Activated T-cell treated with anti-CD3 and anti-CD28 coated beads, Interleukin-2, amount 50 U/mL, for 72 hours (primary cell): ENCODE results near the gene MOB3B. TPM values are rescaled to one million over a fixed set of nuclear protein-coding genes. Genes with fewer than 3 reads are reported as not detected.
A peak's percentile ranks its signal among the peaks of the same experiment; 100 is the strongest.

Source experiments
- ATAC-seq, 2 donors: fragments of 150-1000 bp; cut with Tn5 transposase; replicated peaks in 1 of 2; 2 replicates each; pipeline ENCODE4 v1.10.0; 2021; ENCODE audit warnings: moderate library complexity in 2 of 2, mild to moderate bottlenecking in 1 of 2
- DNase-seq, 2 donors: peaks; one replicate each; pipeline ENCODE4 v3.0.0; 2021 to 2022; ENCODE audit warnings: mixed read lengths in 1 of 2
- H3K27ac Mint-ChIP-seq: one replicate; pipeline ENCODE4 v1.8.0; 2022; ENCODE audit warnings: mild to moderate bottlenecking, moderate library complexity, mixed read lengths
- H3K27me3 Mint-ChIP-seq: one replicate; pipeline ENCODE4 v1.8.0; 2022; ENCODE audit warnings: low read depth, mixed read lengths
- H3K36me3 Mint-ChIP-seq, 2 donors: one replicate each; pipeline ENCODE4 v1.8.0; 2022; ENCODE audit warnings: mixed read lengths in 2 of 2, mild to moderate bottlenecking in 1 of 2; ENCODE audit not compliant: insufficient read depth in 2 of 2
- H3K4me1 Mint-ChIP-seq: one replicate; pipeline ENCODE4 v1.8.0; 2022; ENCODE audit warnings: low read depth, mixed read lengths
- H3K4me3 Mint-ChIP-seq, 2 donors: one replicate each; pipeline ENCODE4 v1.8.0; 2022; ENCODE audit warnings: mild to moderate bottlenecking in 2 of 2, mixed read lengths in 2 of 2, moderate library complexity in 2 of 2
- H3K9me3 Mint-ChIP-seq, 2 donors: one replicate each; pipeline ENCODE4 v1.8.0; 2022; ENCODE audit warnings: mixed read lengths in 2 of 2
- total RNA-seq, 2 donors: library from RNA; stranded (reverse); gene quantifications; one replicate each; pipeline ENCODE4 v1.2.3, GENCODE V29; 2022

Gene MOB3B
- 1 to 10 TPM; 1.3 to 1.6 TPM for total RNA-seq

GRCh38 chr9:27529316-27530278 lies at the start of gene MOB3B:
Gene MOB3B (minus strand): TSS chr9:27529814. CDS start chr9:27455550, 74,264 bp downstream.
- Mint-ChIP-seq H3K4me1 (peaks cover 13% of the 10 kb centered on the region), H3K27ac (no peak within 1 kb of the TSS), H3K36me3 (no peaks in the 10 kb centered on the region), H3K4me3 (peak within 1 kb of the TSS; percentile 87 to 91), H3K9me3 (no peaks in the 10 kb centered on the region), H3K27me3 (peaks cover 22% of the 10 kb centered on the region)
- ATAC-seq = peak; percentile 86 to 88
- DNase-seq = peak; percentile 81 to 88

DNA sequence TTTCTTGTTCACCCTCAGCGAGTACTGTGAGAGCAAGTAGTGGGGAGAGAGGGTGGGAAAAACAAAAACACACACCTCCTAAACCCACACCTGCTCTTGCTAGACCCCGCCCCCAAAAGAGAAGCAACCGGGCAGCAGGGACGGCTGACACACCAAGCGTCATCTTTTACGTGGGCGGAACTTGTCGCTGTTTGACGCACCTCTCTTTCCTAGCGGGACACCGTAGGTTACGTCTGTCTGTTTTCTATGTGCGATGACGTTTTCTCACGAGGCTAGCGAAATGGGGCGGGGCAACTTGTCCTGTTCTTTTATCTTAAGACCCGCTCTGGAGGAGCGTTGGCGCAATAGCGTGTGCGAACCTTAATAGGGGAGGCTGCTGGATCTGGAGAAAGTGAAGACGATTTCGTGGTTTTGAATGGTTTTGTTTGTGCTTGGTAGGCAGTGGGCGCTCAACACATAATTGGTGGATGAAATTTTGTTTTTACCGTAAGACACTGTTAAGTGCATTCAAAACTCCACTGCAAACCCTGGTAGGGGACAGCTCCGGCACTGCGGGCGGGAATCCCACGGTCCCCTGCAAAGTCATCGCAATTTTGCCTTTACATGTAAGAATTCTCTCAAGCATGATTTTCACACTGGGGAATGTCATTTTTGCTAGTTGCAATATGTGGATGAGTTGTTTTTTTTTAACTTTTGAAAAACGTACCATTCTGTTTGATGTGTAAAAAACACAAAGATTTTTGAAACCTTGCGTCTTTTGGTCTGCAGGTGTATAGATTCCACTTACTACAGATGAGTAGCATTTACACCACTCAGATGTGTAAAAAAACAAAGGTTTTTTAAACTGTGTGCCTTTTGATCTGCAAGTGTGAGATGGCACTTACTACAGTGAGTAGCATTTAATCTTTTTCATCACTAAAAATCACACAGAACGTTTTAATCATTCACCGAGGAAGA lies 44.3 kb upstream of the MOB3B start:
- Mint-ChIP-seq H3K36me3 (peaks cover 11 to 13% of the 10 kb centered on the region in 2 donors), H3K4me1 (peaks cover 24% of the 10 kb centered on the region), H3K4me3 (peak overlapping the region; percentile 95 to 99), H3K9me3 (peaks cover 5 to 9% of the 10 kb centered on the region in 2 donors), H3K27me3 (no peaks in the 10 kb centered on the region), H3K27ac (peak overlapping the region; percentile 100)
- peak; percentile 78 to 83 for ATAC-seq
- DNase-seq = peak; percentile 94 to 97

DNA sequence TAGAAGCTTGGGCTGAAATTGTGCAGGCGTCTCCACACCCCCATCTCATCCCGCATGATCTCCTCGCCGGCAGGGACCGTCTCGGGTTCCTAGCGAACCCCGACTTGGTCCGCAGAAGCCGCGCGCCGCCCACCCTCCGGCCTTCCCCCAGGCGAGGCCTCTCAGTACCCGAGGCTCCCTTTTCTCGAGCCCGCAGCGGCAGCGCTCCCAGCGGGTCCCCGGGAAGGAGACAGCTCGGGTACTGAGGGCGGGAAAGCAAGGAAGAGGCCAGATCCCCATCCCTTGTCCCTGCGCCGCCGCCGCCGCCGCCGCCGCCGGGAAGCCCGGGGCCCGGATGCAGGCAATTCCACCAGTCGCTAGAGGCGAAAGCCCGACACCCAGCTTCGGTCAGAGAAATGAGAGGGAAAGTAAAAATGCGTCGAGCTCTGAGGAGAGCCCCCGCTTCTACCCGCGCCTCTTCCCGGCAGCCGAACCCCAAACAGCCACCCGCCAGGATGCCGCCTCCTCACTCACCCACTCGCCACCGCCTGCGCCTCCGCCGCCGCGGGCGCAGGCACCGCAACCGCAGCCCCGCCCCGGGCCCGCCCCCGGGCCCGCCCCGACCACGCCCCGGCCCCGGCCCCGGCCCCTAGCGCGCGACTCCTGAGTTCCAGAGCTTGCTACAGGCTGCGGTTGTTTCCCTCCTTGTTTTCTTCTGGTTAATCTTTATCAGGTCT lies 43.5 kb upstream of the MOB3B start, which contains the start of gene C9orf72:
C9orf72 (minus strand) TSS at position 564 of the 716 bp plus-strand sequence. CDS start 6,361 bp downstream, outside the sequence.
- Mint-ChIP-seq H3K4me1 (peaks cover 24% of the 10 kb centered on the region), H3K36me3 (peaks cover 9 to 12% of the 10 kb centered on the region in 2 donors), H3K27me3 (no peaks in the 10 kb centered on the region), H3K9me3 (peaks cover 2% of the 10 kb centered on the region in 2 donors), H3K27ac (peak within 1 kb of the TSS; percentile 100), H3K4me3 (peak within 1 kb of the TSS; percentile 95 to 99)
- ATAC-seq (peak; percentile 74 to 75), DNase-seq (peak; percentile 91 to 92)

- Mint-ChIP-seq H3K9me3 (no peaks in the 10 kb centered on the region), H3K4me1 (peaks cover 24% of the 10 kb centered on the region), H3K36me3 (peaks cover 8 to 10% of the 10 kb centered on the region in 2 donors), H3K27ac (peak overlapping the region; percentile 95), H3K27me3 (no peaks in the 10 kb centered on the region), H3K4me3 (peak overlapping the region; percentile 86 to 92)
- DNase-seq (peak in 1 of 2 donors; percentile 77), ATAC-seq (peak; percentile 68 to 70)
These were observed 42.9 kb upstream of the MOB3B start for GRCh38 chr9:27572566-27572917.

DNA sequence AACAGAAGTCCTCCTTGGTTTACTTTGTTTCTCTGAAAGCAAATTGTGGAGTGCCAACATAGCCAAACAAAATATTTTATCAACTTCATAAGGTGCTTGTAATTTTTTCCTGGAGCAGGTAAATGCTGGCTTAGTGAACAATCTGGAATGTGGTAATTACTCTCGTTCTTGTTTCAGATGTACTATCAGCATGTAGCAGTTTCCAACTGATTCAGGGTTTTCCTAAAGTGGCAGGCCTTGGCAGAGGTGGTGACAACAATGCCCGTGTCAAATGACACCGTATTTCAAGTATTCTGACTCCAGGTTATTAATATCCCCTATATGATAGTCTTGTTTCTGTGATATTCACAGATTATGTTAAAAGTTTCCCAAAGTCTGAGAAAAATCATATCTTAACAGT lies 42.4 kb upstream of the MOB3B start:
- no peak for DNase-seq
- Mint-ChIP-seq H3K4me1 (peaks cover 24% of the 10 kb centered on the region), H3K27ac (peak overlapping the region; percentile 95), H3K9me3 (no peaks in the 10 kb centered on the region), H3K27me3 (no peaks in the 10 kb centered on the region), H3K36me3 (peaks cover 8 to 10% of the 10 kb centered on the region in 2 donors), H3K4me3 (peak overlapping the region; percentile 86 to 92)
- ATAC-seq = no peak

GRCh38 chr9:27571011-27571410 lies 41.4 kb upstream of the MOB3B start:
- H3K36me3 Mint-ChIP-seq = peaks cover 9 to 10% of the 10 kb centered on the region in 2 donors
- ATAC-seq (no peak), DNase-seq (no peak)
- no peak overlapping the region for H3K4me3 Mint-ChIP-seq
- no peak overlapping the region for H3K27ac Mint-ChIP-seq
- H3K27me3 Mint-ChIP-seq = no peaks in the 10 kb centered on the region
- H3K4me1 Mint-ChIP-seq = peaks cover 28% of the 10 kb centered on the region
- H3K9me3 Mint-ChIP-seq = no peaks in the 10 kb centered on the region

GRCh38 chr9:27569406-27569805 lies 39.8 kb upstream of the MOB3B start:
- Mint-ChIP-seq H3K27me3 (no peaks in the 10 kb centered on the region), H3K9me3 (no peaks in the 10 kb centered on the region), H3K36me3 (peaks cover 7 to 8% of the 10 kb centered on the region in 2 donors), H3K4me3 (no peak overlapping the region), H3K27ac (no peak overlapping the region), H3K4me1 (peaks cover 41% of the 10 kb centered on the region)
- ATAC-seq (no peak), DNase-seq (no peak)

DNA sequence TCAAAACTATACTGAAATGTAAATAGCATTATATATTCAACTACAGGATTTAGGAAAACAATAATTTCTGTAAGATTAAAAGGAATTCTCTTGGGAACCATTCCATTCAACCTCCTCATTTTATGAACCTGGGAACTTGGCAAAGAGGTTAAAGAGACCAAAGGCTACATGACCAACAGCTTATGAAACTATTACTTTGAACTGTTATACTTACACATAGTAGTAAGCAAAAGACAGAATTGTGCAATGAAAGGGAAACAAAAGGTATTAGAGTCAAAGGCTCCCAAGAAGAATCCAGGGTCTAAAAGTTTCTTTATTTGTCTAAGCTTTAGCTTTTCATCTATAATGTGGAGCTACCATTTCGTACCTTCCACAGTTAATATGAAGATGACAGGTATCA lies 36.5 kb upstream of the MOB3B start:
- no peak overlapping the region for H3K27ac Mint-ChIP-seq
- DNase-seq (no peak), ATAC-seq (no peak)
- peaks cover 31% of the 10 kb centered on the region for H3K4me1 Mint-ChIP-seq
- no peaks in the 10 kb centered on the region for H3K9me3 Mint-ChIP-seq
- H3K27me3 Mint-ChIP-seq = no peaks in the 10 kb centered on the region
- no peak overlapping the region for H3K4me3 Mint-ChIP-seq
- H3K36me3 Mint-ChIP-seq = peaks cover 3 to 10% of the 10 kb centered on the region in 2 donors

- Mint-ChIP-seq H3K27ac (no peak overlapping the region), H3K4me1 (peaks cover 31% of the 10 kb centered on the region), H3K27me3 (no peaks in the 10 kb centered on the region), H3K9me3 (no peaks in the 10 kb centered on the region), H3K36me3 (peaks cover 3 to 10% of the 10 kb centered on the region in 2 donors), H3K4me3 (peak overlapping the region in 1 of 2 donors; percentile 29)
- no peak for DNase-seq
- ATAC-seq = no peak
These were observed 36.1 kb upstream of the MOB3B start for GRCh38 chr9:27565696-27566095.

DNA sequence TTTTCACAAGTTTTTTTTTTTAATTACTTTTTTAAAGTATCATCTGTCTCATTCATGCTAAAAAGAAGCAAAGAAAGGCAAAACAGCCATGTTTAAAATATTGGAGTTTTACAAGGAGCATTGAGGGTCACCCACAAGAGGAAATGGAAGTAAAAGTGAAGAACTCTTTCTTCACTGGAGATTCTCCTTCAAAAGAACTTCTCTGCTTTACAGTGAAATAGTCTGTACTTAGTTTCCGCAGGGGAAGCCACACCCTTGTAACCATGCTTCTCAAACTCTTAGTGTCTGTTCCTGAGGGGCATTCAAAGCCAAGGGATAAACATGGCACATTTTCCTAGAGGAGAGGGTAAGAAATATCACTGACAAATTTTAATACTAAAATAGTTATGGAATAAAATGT lies 35.1 kb upstream of the MOB3B start:
- Mint-ChIP-seq H3K4me1 (peaks cover 31% of the 10 kb centered on the region), H3K27ac (no peak overlapping the region), H3K9me3 (no peaks in the 10 kb centered on the region), H3K27me3 (no peaks in the 10 kb centered on the region), H3K36me3 (peaks cover 3 to 7% of the 10 kb centered on the region in 2 donors), H3K4me3 (no peak overlapping the region)
- DNase-seq (no peak), ATAC-seq (no peak)

DNA sequence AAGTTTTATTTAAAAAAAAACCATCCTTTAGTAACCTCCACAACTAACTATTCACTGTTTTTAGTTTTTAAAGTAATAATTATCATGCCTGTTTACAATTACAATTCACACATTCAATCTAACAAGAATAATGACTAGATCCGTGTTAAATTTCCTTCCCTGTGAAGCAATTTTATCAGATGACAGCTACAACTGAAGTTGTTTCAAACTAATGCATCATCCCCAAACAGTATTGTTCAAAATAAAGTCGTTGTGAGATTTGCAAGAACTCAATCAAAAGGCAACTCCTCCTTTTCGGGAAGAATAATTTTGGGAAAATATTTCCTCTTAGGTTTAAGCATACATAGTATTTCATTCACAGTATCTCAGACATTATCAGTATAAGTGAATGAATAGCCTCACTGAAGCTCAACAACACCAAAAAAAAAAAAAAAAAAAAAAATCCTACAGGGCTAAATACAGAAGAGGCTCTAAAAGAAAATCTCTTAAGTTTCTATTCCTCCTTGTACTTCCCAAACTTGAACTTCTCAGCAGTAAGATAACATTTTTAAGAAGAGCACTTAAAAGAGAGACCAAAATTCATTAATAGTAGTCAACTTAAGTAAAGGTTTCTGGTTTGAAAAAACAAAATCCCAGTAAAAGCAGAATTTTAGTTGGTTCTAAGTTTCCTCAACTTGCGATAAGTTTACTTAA lies 34.3 kb upstream of the MOB3B start:
- Mint-ChIP-seq H3K27ac (no peak overlapping the region), H3K9me3 (no peaks in the 10 kb centered on the region), H3K36me3 (peaks cover 3 to 7% of the 10 kb centered on the region in 2 donors), H3K27me3 (no peaks in the 10 kb centered on the region), H3K4me1 (peaks cover 31% of the 10 kb centered on the region), H3K4me3 (no peak overlapping the region)
- DNase-seq (no peak), ATAC-seq (no peak)

- H3K27ac Mint-ChIP-seq = peak overlapping the region; percentile 85
These were observed 32.1 kb upstream of the MOB3B start for GRCh38 chr9:27561685-27562084.

More at GRCh38 chr9:27561685-27562084, 32.1 kb upstream of the MOB3B start:
- Mint-ChIP-seq H3K9me3 (no peaks in the 10 kb centered on the region), H3K4me3 (peak overlapping the region in 1 of 2 donors; percentile 26), H3K4me1 (peaks cover 31% of the 10 kb centered on the region), H3K27me3 (no peaks in the 10 kb centered on the region), H3K36me3 (peaks cover 3 to 7% of the 10 kb centered on the region in 2 donors)
- ATAC-seq (peak in 1 of 2 donors; percentile 58), DNase-seq (no peak)
